Measurements from ENCODE around the gene SKI. TPM values are rescaled to one million over a fixed set of nuclear protein-coding genes. Genes with fewer than 3 reads are reported as not detected.

SKI gene
- total and polyA plus RNA-seq, 12 donors: 4.8 to 53.6 (median 34.7) TPM

GRCh38 chr1:2248854-2249558, 20.9 kb downstream of the SKI start:
- WGBS, 4 donors: 69 to 87% (median 81%) methylated on average over 3 to 24 of the region's 24 CpGs
- no peaks in the 10 kb centered on the region for H3K36me3 ChIP-seq (replicated peaks in 1 of 2)
- DNase-seq: no peak

DNA sequence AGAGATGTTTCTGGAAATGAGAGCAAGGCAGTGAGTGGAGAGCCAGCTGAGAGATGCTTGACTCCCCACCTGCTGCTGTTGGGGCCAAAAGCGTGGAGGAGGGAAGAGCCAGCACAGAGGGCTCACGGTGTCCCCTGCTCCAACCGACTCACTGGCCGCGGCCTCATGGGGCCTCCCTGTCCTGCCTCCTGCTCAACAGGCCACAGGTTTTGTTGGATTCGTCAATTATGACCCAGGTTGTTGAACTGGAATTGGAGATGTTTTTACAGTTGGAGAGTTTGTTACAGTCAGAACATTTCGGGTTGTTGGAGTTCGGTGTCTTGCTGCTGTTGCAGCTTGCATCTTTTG, 21.4 kb downstream of the SKI start:
- TF ChIP-seq CTCF (IDR thresholded peaks at IDR 0.05) (no peak), POLR2A (IDR thresholded peaks at IDR 0.05) (no peak)
- no peak overlapping the region for H3K4me3 ChIP-seq
- H3K9me3 ChIP-seq (replicated peaks in 1 of 3): no peaks in the 10 kb centered on the region
- peaks cover 28 to 63% of the 10 kb centered on the region in 2 donors for H3K4me1 ChIP-seq (replicated peaks in 1 of 2)
- DNase-seq: no peak
- no peaks in the 10 kb centered on the region for H3K27me3 ChIP-seq
- 80 to 89% (median 85%) methylated on average over 8 of the region's 8 CpGs for WGBS, 4 donors
- no peak overlapping the region for H3K27ac ChIP-seq
- H3K36me3 ChIP-seq (replicated peaks in 1 of 2): no peaks in the 10 kb centered on the region
- intact Hi-C loops (cut with DNase I): no loop called here

More at GRCh38 chr1:2248854-2249558, 20.9 kb downstream of the SKI start:
- H3K27me3 ChIP-seq: no peaks in the 10 kb centered on the region
- H3K27ac ChIP-seq: no peak overlapping the region
- peaks cover 28 to 63% of the 10 kb centered on the region in 2 donors for H3K4me1 ChIP-seq (replicated peaks in 1 of 2)
- no peak overlapping the region for H3K4me3 ChIP-seq
- TF ChIP-seq CTCF (IDR thresholded peaks at IDR 0.05): no peak
- no peak for TF ChIP-seq POLR2A (IDR thresholded peaks at IDR 0.05)
- intact Hi-C loops (cut with DNase I): no loop called here
- no peaks in the 10 kb centered on the region for H3K9me3 ChIP-seq (replicated peaks in 1 of 3)

DNA sequence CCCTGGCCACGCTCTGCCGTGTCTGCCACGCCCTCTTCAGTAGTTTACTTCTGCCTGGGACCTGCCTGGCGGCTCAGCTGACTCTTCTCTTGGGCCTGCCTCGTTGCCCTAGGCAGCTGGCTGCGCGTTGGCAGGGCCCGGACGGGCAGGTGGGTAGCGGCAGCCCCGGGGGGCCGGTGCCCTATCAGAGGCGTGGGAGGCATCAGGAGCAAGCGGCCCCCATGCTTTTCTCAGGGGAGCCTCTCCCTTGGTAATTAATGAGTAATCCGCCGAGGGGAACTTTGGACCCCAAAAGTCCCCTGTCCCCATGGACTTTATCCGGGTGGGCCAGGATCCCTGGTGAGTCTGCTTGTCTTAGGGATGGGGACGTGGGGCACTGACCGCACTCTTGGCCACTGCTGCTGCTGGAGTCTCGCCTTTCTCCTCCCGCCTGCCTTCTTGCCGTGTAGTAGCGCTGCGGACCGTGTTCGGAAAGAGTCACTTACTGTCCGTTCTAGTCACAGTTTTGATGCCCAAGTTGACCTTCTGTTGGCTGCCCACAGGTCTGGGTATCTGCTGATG, 22.7 kb downstream of the SKI start:
- intact Hi-C loops (cut with DNase I): no loop called here
- Histone ChIP-seq H3K9me3 (replicated peaks in 1 of 3) (no peaks in the 10 kb centered on the region), H3K4me3 (no peak overlapping the region), H3K27ac (no peak overlapping the region), H3K27me3 (no peaks in the 10 kb centered on the region), H3K36me3 (replicated peaks in 1 of 2) (no peaks in the 10 kb centered on the region), H3K4me1 (replicated peaks in 1 of 2) (peaks cover 28 to 68% of the 10 kb centered on the region in 2 donors)
- 88 to 91% (median 88%) methylated on average over 18 to 27 of the region's 27 CpGs for WGBS, 4 donors
- TF ChIP-seq CTCF (IDR thresholded peaks at IDR 0.05) (no peak), POLR2A (IDR thresholded peaks at IDR 0.05) (no peak)
- no peak for DNase-seq

DNA sequence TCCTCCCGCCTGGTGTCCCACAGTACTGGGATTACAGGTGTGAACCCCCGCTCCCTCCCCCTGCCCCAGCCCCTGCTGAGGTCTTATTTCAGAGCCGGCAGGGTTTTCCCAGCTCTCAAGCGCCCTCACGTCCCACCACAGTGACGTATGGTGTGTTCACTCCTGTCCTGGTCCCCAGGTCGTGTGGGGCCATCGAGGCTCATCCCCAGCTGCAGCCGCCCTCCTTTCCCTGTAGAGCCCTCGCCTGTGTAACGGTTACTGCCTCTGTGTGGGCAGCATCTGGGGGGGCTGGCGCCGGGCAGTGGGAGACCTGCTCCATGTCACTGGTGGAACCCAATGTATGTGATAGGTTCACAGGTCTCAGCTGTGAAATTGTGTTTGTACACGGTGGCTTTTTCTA, 23.2 kb downstream of the SKI start:
- DNase-seq: no peak
- Histone ChIP-seq H3K4me1 (replicated peaks in 1 of 2) (peaks cover 28 to 63% of the 10 kb centered on the region in 2 donors), H3K4me3 (no peak overlapping the region), H3K9me3 (replicated peaks in 1 of 3) (no peaks in the 10 kb centered on the region), H3K27ac (peak overlapping the region in 1 of 5 donors; percentile 3), H3K36me3 (replicated peaks in 1 of 2) (no peaks in the 10 kb centered on the region), H3K27me3 (no peaks in the 10 kb centered on the region)
- intact Hi-C loops (cut with DNase I): no loop called here
- 73 to 86% (median 75%) methylated on average over 10 to 14 of the region's 14 CpGs for WGBS, 4 donors
- TF ChIP-seq POLR2A (IDR thresholded peaks at IDR 0.05): no peak
